ENCODE data around the gene TMC8.

TMC8 gene

DNA sequence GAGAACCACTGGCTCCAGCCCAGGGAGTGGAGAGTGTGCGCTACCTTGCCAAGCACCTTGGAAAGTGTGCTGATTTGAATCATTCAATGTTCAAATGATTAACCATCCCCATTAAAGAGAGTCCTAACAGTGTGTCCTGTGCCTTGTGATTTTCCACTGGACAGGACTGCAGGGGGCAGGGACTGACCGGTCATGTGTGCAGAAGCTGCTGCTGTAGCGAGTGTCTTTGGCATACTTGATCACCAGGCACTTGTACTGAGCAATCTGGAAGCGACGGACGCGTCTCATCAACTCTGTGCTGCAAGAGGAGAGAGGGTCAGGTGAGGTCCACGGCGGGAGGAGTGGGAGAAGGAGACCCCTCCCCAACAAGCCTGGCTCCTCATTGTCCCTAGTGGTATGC, 54.3 kb downstream of the TMC8 start:
- Histone ChIP-seq H3K4me1 (ENCODE audit: insufficient read depth, low read length, poor library complexity, severe bottlenecking) (peaks cover 29% of the 10 kb centered on the region), H3K9ac (ENCODE audit: low read depth, low read length, poor library complexity, severe bottlenecking) (peak overlapping the region; percentile 5)

DNA sequence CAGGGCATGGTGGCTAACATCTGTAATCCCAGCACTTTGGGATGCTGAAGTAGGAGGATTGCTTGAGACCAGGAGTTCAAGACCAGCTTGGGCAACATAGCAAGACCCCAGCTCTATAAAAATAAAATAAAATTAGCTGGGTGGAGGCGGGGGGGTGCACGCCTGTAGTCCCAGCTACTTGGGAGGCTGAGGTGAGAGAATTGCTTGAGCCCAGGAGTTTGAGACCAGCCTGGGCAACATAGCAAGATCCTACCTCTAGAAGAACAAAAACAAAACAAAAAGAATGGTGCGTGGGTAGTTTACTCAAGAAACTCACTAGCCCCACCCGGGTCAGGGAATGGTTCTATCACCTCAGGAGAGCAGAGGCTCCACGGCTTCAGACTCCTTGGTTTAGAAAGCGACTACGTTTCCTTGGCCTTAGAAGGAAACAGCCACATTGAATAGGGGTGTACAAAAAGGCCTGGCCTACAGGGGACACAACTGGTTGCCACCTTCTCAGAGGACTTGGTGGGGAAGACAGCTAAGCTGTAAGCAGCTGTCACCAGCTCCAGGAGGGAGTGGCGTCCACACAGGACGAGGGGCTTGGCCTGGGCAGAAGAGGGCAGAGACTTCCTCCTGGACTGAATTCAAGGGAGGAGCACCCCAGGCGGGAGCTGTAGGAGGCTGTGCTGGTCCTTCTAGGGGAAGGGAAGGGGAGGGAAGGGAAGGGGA, 55.6 kb downstream of the TMC8 start:
- no peaks in the 10 kb centered on the region for H3K27me3 ChIP-seq (ENCODE audit: insufficient read depth, low read length, poor library complexity, severe bottlenecking)
- H3K4me1 ChIP-seq (ENCODE audit: insufficient read depth, low read length, poor library complexity, severe bottlenecking): peaks cover 33% of the 10 kb centered on the region
- H3F3A ChIP-seq (ENCODE audit: low read depth): no peaks in the 10 kb centered on the region
- H3K9ac ChIP-seq (ENCODE audit: low read depth, low read length, poor library complexity, severe bottlenecking): peak overlapping the region; percentile 78
- no peaks in the 10 kb centered on the region for H3K36me3 ChIP-seq (ENCODE audit: insufficient read depth, low read length)
- no peak overlapping the region for H2AFZ ChIP-seq (ENCODE audit: low read length)
- peaks cover 66% of the 10 kb centered on the region for H3K79me2 ChIP-seq (ENCODE audit: insufficient read depth, low read length)
- H3K4me2 ChIP-seq (ENCODE audit: low read depth, low read length, poor library complexity, severe bottlenecking): peak overlapping the region; percentile 75
- TF ChIP-seq EZH2phosphoT487 (IDR thresholded peaks at IDR 0.05; ENCODE audit: borderline replicate concordance) (no peak), CTCF (conservative IDR thresholded peaks at IDR 0.05; ENCODE audit: low read length) (no peak)
- H4K20me1 ChIP-seq (ENCODE audit: insufficient read depth, low read length, poor library complexity, severe bottlenecking): peaks cover 7% of the 10 kb centered on the region
- H3K9me2 ChIP-seq (replicated peaks; ENCODE audit: low read depth, low read length): no peaks in the 10 kb centered on the region
- peak overlapping the region; percentile 77 for H3K4me3 ChIP-seq (ENCODE audit: low read length, poor library complexity, severe bottlenecking)
- no peaks in the 10 kb centered on the region for H3K9me3 ChIP-seq (ENCODE audit: insufficient read depth, low read depth, low read length)

More for the DNA sequence above, 54.3 kb downstream of the TMC8 start:
- H3K36me3 ChIP-seq (ENCODE audit: insufficient read depth, low read length): peaks cover 11% of the 10 kb centered on the region; the same call in 1 of the 2 replicates
- no peak overlapping the region for H2AFZ ChIP-seq (ENCODE audit: low read length)
- no peaks in the 10 kb centered on the region for H3K9me3 ChIP-seq (ENCODE audit: insufficient read depth, low read depth, low read length)
- peaks cover 6% of the 10 kb centered on the region for H4K20me1 ChIP-seq (ENCODE audit: insufficient read depth, low read length, poor library complexity, severe bottlenecking)
- peaks cover 59% of the 10 kb centered on the region for H3K79me2 ChIP-seq (ENCODE audit: insufficient read depth, low read length)
- no peaks in the 10 kb centered on the region for H3K9me2 ChIP-seq (replicated peaks; ENCODE audit: low read depth, low read length)
- H3F3A ChIP-seq (ENCODE audit: low read depth): no peaks in the 10 kb centered on the region
- no peak for TF ChIP-seq CTCF (conservative IDR thresholded peaks at IDR 0.05; ENCODE audit: low read length)
- no peak for TF ChIP-seq EZH2phosphoT487 (IDR thresholded peaks at IDR 0.05; ENCODE audit: borderline replicate concordance)
- no peaks in the 10 kb centered on the region for H3K27me3 ChIP-seq (ENCODE audit: insufficient read depth, low read length, poor library complexity, severe bottlenecking)
- peak overlapping the region; percentile 75 for H3K4me2 ChIP-seq (ENCODE audit: low read depth, low read length, poor library complexity, severe bottlenecking)
- H3K4me3 ChIP-seq (ENCODE audit: low read length, poor library complexity, severe bottlenecking): peak overlapping the region; percentile 77

- Histone ChIP-seq H3K9me2 (replicated peaks; ENCODE audit: low read depth, low read length) (no peaks in the 10 kb centered on the region), H3F3A (ENCODE audit: low read depth) (no peaks in the 10 kb centered on the region), H4K20me1 (ENCODE audit: insufficient read depth, low read length, poor library complexity, severe bottlenecking) (peaks cover 8% of the 10 kb centered on the region), H3K79me2 (ENCODE audit: insufficient read depth, low read length) (peaks cover 65% of the 10 kb centered on the region), H2AFZ (ENCODE audit: low read length) (peak within 1 kb of the TSS; percentile 91), H3K9me3 (ENCODE audit: insufficient read depth, low read depth, low read length) (no peaks in the 10 kb centered on the region), H3K36me3 (ENCODE audit: insufficient read depth, low read length) (no peaks in the 10 kb centered on the region), H3K27me3 (ENCODE audit: insufficient read depth, low read length, poor library complexity, severe bottlenecking) (no peaks in the 10 kb centered on the region), H3K4me3 (ENCODE audit: low read length, poor library complexity, severe bottlenecking) (peak within 1 kb of the TSS; percentile 77), H3K9ac (ENCODE audit: low read depth, low read length, poor library complexity, severe bottlenecking) (peak within 1 kb of the TSS; percentile 78), H3K4me2 (ENCODE audit: low read depth, low read length, poor library complexity, severe bottlenecking) (peak within 1 kb of the TSS; percentile 75), H3K4me1 (ENCODE audit: insufficient read depth, low read length, poor library complexity, severe bottlenecking) (peaks cover 33% of the 10 kb centered on the region)
- TF ChIP-seq CTCF (conservative IDR thresholded peaks at IDR 0.05; ENCODE audit: low read length): 0 out of 2 replicates have a peak, but pooled peaks have one; percentile 21
- no peak for TF ChIP-seq EZH2phosphoT487 (IDR thresholded peaks at IDR 0.05; ENCODE audit: borderline replicate concordance)
Measured at GRCh38 chr17:78186692-78187595, 56.4 kb downstream of the TMC8 start, which contains the start of the genes AFMID and TK1. Gene AFMID, plus strand, starts transcription at chr17:78187362. Its CDS starts 9 bp downstream, at chr17:78187371. Gene TK1, minus strand, starts transcription at chr17:78187052. Its CDS starts 58 bp downstream, at chr17:78186994.

All from Loucy (cell line).